Stimulated activated CD4-positive, alpha-beta T cell treated with anti-CD3 and anti-CD28 coated beads, Interleukin-15, amount 100 ng/mL, for 1 hour (primary cell): ENCODE measurements around the gene ADCY2.

ENCODE experiments used
- DNase-seq, 2 donors: peaks; one replicate each; pipeline ENCODE4 v3.0.0-alpha.2; 2020; ENCODE audit warnings: low read depth in 1 of 2, low spot score in 1 of 2

ADCY2 gene

GRCh38 chr5:7857926-7858632 is 462.1 kb downstream of the ADCY2 start:
- no peak for DNase-seq

GRCh38 chr5:7866196-7866595 is 470.3 kb downstream of the ADCY2 start:
- no peak for DNase-seq

- no peak for DNase-seq
Measured at GRCh38 chr5:7867260-7867659, 471.3 kb downstream of the ADCY2 start.

GRCh38 chr5:7868427-7868772 is 472.5 kb downstream of the ADCY2 start:
- no peak for DNase-seq

- peak; percentile 77 to 83 for DNase-seq
Measured at GRCh38 chr5:7868773-7869473, 473.0 kb downstream of the ADCY2 start, which contains the start of the genes FASTKD3 and MTRR. TSS of gene FASTKD3 (minus strand) at chr5:7869031. CDS start at chr5:7868083, 948 bp downstream. TSS of gene MTRR (plus strand) at chr5:7869148. CDS start at chr5:7870795, 1,647 bp downstream.

- DNase-seq: no peak
Measured at GRCh38 chr5:7869474-7870136, 473.7 kb downstream of the ADCY2 start.

- no peak for DNase-seq
Measured at GRCh38 chr5:7871653-7872052, 475.7 kb downstream of the ADCY2 start.

- no peak for DNase-seq
Measured at GRCh38 chr5:7872517-7873130, 476.7 kb downstream of the ADCY2 start.

- DNase-seq: no peak
Measured at GRCh38 chr5:7873216-7873615, 477.3 kb downstream of the ADCY2 start.

GRCh38 chr5:7874639-7875038 is 478.7 kb downstream of the ADCY2 start:
- no peak for DNase-seq

- no peak for DNase-seq
Measured at GRCh38 chr5:7875151-7875550, 479.2 kb downstream of the ADCY2 start.

GRCh38 chr5:7876867-7877266 is 480.9 kb downstream of the ADCY2 start:
- DNase-seq: no peak

GRCh38 chr5:7877851-7878250 is 481.9 kb downstream of the ADCY2 start:
- DNase-seq: no peak

- DNase-seq: no peak
Measured at GRCh38 chr5:7878381-7878873, 482.5 kb downstream of the ADCY2 start.
